Measurements from ENCODE around the gene MRPL17.

DNA sequence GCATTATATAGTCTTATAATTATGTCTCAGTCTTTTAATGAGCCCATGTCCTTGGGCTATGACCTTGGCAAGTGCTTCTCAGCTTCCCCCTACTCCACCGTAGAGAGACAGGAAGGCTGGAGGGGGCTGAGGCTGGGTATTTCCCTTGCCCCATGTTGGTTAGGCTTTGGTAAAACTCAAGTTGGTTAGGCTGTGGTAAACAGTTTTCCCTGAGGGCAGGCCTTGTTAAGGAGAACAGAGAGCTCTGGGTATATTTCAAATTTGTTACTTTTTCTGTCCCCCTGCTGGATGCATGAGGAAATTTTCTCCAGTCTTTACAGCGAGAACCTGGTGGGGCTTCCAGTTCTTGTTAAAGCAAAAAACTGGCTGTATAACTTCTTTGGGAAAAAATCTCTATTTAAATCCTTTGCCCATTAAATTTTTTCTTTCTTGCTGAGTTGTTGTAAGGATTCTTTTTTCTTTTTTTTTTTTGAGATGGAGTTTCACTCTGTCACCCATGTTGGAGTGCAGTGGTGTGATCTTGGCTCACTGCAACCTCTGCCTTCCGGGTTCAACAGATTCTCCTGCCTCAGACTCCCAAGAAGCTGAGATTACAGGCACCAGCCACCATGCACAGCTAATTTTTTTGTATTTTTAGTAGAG lies 15.3 kb downstream of the MRPL17 start:
- no peak for TF ChIP-seq POLR2AphosphoS5 (IDR thresholded peaks at IDR 0.05)
- TF ChIP-seq, protein P1, sequence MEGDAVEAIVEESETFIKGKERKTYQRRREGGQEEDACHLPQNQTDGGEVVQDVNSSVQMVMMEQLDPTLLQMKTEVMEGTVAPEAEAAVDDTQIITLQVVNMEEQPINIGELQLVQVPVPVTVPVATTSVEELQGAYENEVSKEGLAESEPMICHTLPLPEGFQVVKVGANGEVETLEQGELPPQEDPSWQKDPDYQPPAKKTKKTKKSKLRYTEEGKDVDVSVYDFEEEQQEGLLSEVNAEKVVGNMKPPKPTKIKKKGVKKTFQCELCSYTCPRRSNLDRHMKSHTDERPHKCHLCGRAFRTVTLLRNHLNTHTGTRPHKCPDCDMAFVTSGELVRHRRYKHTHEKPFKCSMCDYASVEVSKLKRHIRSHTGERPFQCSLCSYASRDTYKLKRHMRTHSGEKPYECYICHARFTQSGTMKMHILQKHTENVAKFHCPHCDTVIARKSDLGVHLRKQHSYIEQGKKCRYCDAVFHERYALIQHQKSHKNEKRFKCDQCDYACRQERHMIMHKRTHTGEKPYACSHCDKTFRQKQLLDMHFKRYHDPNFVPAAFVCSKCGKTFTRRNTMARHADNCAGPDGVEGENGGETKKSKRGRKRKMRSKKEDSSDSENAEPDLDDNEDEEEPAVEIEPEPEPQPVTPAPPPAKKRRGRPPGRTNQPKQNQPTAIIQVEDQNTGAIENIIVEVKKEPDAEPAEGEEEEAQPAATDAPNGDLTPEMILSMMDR (IDR thresholded peaks at IDR 0.05) = peak; percentile 24 to 55 (median 36)

All from breast epithelium (tissue), 3 donors.